ENCODE data around the gene ZNF443. TPM values are rescaled to one million over a fixed set of nuclear protein-coding genes. Genes with fewer than 3 reads are reported as not detected.

Gene ZNF443
- total and polyA plus RNA-seq, 9 of the 15 experiments (the other 6 are each of a cell fraction or from before 2014, with no cell fraction given) = 1.5 to 4.9 (median 2.8) TPM

GRCh38 chr19:12440541-12441316, at the start of gene ZNF443 (continued):
- peak; percentile 22; the same call in 1 of the 2 replicates for TF ChIP-seq MGA (IDR thresholded peaks at IDR 0.05)
- TF ChIP-seq CAMTA2 (CRISPR knock-in tag; conservative IDR thresholded peaks at IDR 0.05) = no peak
- TF ChIP-seq KDM2B (CRISPR knock-in tag; IDR thresholded peaks at IDR 0.05) = no peak
- peak; percentile 34; the same call in 1 of the 2 replicates for TF ChIP-seq EGR1 (conservative IDR thresholded peaks at IDR 0.05)
- TF ChIP-seq ARID3A (IDR thresholded peaks at IDR 0.05; ENCODE audit: borderline replicate concordance, low read depth, low read length) = no peak
- TF ChIP-seq ZNF133 (CRISPR knock-in tag; IDR thresholded peaks at IDR 0.05) = no peak
- TF ChIP-seq KAT2B (IDR thresholded peaks at IDR 0.05; ENCODE audit: low read depth, low read length) = no peak
- no peak for TF ChIP-seq TGIF2 (CRISPR knock-in tag; IDR thresholded peaks at IDR 0.05)
- no peak for TF ChIP-seq EHMT2 (IDR thresholded peaks at IDR 0.05)
- TF ChIP-seq MAFK (IDR thresholded peaks at IDR 0.05; ENCODE audit: low read length) = no peak
- TF ChIP-seq RBFOX2 (IDR thresholded peaks at IDR 0.05; ENCODE audit: low read depth, low read length) = peak; percentile 76
- no peak for TF ChIP-seq FOXK2 (conservative IDR thresholded peaks at IDR 0.05 in 1 of 2, IDR thresholded peaks at IDR 0.05 in 1 of 2; ENCODE audit: low read depth in 2 of 2)
- TF ChIP-seq FOSL1 (tag; conservative IDR thresholded peaks at IDR 0.05) = no peak
- TF ChIP-seq ZNF586 (CRISPR knock-in tag; conservative IDR thresholded peaks at IDR 0.05) = no peak
- no peak for TF ChIP-seq NCOR1 (IDR thresholded peaks at IDR 0.05)
- TF ChIP-seq ZNF764 (CRISPR knock-in tag; IDR thresholded peaks at IDR 0.05; ENCODE audit: low read depth) = no peak
- TF ChIP-seq MCM3 (IDR thresholded peaks at IDR 0.05) = no peak

All from K562 (cell line).